HG03521 (cell line): ENCODE results near the gene SLC25A5.
"Not testable (repeated sequence)": the region's sequence is repeated elsewhere in the genome, so short reads cannot be mapped to it uniquely, and the experiment has no call there.

ENCODE experiments used
- ATAC-seq: cut with Tn5 transposase; IDR thresholded peaks from one replicate; pipeline ENCODE4 v1.9.1; 2021; ENCODE audit warnings: mild to moderate bottlenecking, moderate library complexity; ENCODE audit not compliant: unreplicated experiment

SLC25A5 gene

DNA sequence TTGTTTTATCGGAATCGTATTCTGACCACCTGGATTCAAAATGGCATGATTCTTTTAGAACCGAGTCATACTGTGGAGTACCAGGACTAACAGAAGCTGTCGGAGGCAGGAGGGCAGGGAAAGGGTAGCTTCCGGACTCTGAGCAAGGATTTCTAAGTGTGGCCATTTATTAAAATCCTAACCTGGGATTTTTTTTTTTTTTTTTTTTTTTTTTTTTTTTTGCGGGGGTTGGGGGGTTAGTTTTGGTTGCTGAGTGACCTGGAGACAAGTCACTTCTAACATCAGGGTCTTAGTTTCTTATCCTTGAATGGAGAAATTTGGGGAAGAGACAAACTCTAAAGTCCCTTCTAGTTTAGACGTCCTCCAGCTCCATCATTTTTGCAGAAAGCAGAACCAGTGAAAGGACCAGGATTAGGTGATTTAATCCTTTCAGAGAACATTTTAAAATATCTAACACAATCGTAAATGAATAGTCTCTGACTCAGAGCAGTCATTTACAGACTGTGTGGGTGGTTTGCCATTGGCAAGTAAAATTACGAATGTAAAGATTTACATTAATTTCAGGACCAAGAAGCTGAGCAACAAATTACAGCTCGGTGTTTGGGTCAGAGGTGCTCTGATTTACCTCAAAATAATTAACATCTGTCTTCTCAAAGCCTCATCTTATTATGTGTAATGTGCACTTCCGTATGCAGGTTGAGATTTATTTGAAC, 7.3 kb downstream of the SLC25A5 start:
- no peak for ATAC-seq

DNA sequence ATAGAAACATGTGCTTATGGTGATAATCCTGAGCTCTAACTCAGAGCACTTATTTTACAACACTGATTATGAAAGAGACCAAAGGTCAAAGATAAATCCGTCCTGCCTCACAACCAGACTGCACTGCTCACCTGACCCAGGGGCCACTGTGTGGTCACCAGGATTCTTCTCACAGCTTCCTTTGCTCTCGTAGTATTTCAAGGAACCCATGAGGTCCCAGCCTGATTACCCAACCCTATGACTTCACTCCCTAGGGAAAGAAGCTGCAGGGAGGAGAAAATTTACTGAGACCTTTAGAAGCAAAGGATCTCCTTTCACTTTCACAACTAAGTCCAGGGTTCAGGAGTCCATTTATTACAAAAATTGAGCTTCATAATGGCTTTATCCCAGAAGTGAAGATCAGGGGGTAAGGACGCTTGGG, 9.6 kb downstream of the SLC25A5 start:
- ATAC-seq: no peak

DNA sequence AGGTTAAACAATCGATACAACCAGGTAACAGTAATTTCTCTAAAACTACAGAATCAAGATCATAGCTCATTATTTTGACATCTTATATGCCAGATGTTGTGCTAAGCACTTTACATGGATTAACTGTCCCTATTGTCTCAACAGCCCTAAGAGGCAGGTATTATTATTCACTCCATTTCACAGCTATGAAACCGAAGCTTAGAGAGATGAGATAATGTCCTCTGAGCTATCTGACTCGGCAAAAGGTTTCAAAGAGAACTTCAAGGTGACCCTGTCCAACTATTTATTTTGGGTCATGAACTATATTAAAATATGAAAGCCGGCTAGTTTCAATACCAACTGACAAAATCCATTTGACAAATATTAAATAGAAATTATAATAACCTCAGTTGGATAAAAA, 10.3 kb downstream of the SLC25A5 start:
- ATAC-seq: no peak

DNA sequence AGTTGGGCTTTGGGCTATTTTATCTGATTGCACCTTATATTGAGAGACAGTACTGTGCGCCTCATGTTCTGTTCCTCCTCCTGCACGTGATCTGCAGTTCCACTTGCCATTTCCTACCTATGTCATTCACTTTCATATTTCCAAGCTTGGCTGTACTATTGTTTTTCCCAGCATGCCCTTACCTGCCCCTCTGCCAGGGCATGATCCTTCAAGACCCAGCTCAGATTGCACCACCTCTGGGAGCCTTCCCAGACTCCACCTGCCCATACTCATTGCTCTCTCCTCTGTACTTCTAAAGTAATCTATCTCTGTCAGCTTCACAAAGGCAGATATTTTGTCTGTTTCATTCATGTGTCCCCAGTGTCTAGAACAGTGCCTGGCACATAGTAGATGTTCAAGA, 11.6 kb downstream of the SLC25A5 start:
- ATAC-seq: no peak

DNA sequence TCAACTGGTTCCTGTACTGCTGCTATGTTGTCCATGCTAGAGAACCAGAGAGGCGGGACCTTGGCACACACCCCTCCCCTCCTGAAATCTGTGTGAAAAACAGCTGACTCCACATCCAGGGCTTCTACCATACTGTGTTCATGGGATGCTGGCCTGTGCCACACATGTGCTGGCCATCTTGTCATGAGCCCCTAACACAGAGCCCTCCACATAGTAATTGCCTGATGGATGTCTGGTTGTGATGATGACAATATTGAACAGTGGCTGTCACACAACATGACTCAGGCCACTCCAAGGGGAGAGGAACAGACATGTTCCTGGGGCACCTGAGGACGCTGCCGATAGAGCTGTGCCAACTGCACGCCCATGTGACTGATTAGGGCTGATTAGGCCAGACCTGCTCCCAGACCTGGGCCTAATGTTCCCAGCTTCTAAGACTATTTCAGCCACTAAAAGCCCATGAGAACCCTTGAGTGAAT, 13.1 kb downstream of the SLC25A5 start:
- ATAC-seq: no peak

DNA sequence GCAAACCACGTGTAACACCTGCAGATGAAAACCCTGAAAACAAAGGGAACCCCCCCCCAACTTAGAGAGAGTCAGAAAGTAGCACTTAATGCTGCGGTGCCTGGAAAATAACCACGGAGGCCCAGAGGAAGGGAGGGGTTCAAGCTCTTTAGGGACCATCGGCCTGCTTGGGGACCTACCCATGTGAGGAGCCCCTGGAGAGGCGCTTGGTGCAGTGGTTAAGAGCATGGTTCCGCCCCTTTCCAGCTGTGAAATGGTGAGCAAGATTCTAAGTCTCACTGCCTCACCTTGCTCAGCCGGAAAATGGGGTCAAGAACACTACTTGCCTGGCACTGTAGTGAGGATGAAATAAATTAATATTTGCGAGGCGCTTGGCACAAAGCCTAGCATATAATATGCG, 13.8 kb downstream of the SLC25A5 start:
- ATAC-seq: no peak

DNA sequence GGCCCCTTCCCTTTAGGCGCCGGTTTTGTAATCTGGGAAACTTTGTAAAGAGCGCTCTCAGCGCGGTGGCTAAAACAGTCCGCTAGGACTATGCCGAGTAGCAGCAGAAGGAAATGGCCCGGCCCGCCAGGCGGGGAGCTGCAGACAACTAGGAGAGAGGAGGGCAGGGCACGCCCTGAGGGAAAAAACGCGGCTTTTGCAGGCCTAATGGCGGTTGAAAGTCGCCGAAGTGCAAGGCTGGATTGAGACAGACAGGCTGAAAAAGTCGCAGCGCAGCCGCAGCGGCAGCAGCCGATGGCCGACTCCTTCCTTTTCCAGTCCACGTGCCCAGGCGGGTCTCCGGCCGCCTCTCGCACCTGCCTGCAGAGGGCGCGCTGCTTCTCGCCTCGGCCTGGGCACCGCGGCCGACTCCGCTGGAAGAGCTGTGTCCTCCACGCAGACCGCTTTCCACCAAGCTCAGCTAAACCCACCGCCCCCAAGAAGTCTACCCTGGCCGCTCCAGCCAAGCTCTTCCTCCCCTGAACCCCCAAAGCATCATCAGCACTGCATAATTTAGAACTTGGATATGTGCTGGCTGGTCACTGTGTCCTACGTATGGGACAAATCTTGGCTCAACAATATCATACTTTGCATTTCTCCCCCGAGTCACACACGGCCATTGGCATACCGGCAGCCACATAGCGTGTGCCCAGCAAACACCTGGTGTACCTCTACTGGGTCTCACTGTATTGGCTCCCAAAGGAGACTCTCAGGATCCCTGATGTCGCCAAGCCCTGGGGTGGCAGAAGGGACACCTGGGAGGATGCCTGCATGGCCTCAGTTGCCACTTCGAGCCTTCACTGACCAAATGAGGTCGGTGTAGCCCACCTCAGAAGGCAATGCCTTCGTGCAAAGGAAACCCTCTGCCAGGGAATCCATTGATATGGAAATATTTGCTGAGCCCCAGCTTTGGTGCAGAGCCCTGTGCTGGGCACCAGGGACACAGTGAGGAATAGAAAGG, 14.5 kb downstream of the SLC25A5 start:
- peak; percentile 77 for ATAC-seq

DNA sequence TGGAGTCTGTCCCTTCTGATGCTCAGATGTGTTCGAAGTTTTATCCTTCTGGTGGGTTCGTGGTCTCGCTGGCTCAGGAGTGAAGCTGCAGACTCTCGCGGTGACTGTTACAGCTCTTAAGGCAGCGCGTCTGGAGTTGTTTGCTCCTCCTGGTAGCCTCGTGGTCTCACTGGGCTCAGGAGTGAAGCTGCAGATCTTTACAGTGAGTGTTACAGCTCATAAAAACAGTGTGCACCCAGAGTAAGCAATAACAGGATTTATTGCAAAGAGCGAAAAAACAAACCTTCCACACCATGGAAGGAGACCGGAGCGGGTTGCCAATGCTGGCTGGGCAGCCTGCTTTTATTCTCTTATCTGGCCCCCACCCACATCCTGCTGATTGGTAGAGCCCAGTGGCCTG, 18.5 kb downstream of the SLC25A5 start:
- no peak for ATAC-seq

DNA sequence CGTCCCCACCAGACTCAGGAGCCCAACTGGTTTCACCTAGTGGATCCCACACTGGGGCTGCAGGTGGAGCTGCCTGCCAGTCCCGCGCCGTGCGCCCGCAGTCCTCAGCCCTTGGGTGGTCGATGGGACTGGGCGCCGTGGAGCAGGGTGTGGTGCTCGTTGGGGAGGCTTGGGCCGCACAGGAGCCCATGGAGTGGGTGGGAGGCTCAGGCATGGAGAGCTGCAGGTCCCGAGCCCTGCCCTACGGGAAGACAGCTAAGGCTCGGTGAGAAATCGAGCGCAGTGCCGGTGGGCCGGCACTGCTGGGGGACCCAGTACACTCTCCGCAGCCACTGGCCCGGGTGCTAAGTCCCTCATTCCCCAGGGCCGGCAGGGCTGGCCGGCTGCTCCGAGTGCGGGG, 19.5 kb downstream of the SLC25A5 start:
- not testable (repeated sequence) for ATAC-seq

DNA sequence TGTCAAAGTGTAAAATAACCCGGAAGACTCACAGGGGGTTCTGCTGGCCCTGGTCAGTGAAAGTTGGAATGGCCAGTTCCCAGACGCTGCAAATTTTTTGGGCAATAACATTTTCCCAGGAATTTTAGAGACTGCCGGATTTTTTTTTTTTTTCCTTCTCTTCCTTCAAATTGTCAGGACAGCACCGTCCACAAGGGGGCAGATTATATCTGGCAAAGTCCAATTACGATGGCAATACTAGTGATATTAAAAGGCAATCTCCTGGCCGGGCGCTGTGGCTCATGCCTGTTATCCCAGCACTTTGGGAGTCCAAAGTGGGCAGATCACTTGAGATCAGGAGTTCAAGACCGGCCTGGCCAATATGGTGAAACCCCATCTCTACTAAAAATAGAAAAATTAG, 20.5 kb downstream of the SLC25A5 start:
- ATAC-seq: no peak

DNA sequence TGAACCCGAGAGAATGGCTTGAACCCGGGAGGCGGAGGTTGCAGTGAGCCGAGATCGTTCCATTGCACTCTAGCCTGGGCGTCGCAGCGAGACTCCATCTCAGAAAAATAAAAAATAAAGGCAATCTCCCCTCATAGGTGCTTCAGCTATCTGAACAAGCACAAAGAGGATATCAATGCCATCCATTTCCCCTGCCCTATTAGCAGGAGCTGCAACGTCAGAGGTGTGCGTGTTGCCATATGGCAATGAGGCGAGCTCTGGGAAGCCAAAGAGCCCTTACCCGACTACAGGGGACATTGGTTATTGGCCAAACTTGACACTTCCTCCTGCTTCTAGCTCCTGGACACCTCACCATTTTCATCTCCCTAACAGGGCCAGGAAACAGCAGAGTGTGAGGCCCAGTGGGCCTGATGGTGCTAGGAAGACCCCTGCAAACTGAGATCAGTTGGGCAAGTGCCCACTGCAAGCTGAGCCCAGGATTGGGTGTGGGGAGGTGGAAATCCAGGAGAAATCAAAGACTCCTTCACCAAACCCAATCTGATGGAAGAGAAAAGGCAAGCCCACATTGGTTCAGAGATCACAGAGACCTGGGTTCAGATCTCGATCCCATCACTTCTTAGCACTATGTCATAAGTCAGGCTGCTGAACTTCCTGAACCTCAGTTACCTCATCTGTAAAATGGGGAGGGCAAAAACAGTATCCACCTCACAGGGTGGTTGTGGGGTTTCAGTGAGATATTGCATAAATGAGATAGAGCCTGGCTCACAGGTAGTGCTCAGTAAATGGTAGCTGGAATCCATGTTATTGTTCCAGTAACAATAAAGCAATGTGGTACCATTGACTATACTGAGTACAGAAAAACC, 21.2 kb downstream of the SLC25A5 start:
- ATAC-seq: no peak

DNA sequence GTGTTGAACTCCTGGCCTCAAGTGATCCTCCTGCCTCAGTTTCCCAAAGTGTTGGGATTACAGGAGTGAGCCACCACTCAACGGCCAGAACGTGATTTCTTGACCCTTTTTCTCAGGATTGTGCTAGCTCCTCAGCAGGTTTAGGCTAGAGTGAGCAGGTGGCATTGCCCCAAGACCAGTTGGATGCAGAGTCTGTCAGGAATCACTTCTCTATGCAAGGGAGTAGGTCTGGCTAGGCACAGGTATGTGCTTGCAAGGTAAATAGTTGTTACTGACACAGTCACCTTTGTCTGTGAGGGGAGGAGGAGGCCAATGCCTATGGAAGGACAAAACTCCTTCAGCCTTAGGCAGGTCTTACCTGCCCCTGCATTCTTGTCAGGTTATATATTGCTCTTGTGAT, 24.2 kb downstream of the SLC25A5 start:
- no peak for ATAC-seq

DNA sequence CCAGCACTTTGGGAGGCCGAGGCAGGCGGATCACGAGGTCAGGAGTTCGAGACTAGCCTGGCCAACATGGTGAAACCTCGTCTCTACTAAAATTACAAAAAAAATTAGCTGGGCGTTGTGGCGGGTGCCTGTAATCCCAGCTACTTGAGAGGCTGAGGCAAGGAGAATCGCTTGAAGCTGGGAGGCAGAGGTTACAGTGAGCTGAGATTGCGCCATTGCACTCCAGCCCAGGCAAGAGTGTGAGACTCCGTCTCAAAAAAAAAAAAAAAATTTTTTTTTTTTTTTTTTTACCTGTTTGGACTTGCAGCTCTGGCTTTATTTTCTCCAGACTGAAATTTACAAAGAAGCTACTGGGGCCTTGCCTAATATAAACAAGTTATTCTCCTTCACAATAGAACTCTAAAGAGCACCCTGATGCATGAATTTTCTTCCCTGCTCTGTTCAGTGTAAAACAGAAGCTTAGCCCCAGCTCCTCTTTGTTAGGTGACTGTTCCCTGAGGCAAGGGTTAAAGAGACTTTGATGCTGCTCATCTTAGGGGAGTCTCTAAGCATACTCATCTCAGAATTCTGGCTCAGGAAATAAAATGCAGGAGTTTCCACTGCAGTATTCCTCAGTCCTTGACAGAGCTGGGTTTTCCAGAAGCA, 25.7 kb downstream of the SLC25A5 start:
- not testable (repeated sequence) for ATAC-seq

DNA sequence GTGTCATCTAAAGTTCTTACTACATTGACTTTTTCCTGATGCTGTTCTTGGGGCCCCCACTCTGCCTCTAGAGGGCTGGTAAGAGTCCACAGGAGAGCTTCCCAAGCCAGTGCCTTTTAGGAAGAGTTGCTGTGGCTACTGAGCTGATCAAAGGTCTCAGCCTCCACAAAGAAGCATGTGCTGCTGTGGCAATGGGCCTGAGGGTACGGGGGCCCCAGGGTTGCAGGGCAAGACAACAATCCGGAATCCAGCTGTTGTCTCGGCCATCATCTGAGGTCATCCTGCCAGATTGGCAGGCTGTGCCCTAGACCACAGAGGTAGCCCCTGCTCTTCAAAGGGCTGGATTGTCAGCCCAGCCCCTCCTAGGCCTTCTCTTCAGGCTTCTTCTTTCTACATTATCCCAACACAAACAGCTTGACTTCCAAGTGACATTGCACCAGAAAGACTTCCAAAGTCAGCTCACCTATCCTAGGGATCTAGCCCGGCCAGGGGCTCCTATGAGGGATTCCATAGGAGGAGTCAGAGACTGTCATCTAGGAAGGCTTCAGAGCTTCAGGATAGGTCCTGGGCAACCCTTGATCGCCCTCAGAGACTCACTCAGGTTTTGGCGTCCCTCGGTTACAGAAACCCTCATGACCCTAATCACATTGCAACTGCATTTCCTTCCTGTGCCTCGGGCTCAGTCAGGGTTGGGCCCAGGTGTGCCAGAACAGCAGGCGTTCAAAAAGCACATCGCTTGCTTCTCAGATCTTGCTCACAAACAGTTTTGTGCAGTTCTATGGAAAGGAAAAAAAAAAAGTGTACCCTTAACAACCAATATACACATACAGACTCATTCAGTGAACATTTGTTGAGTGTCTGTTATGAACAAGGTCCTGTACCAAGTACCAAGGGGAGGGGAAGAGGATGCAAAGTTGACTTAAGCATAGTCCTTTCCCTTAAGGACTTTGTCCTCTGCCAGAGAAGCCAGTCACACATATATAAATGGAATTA, 27.8 kb downstream of the SLC25A5 start:
- no peak for ATAC-seq

DNA sequence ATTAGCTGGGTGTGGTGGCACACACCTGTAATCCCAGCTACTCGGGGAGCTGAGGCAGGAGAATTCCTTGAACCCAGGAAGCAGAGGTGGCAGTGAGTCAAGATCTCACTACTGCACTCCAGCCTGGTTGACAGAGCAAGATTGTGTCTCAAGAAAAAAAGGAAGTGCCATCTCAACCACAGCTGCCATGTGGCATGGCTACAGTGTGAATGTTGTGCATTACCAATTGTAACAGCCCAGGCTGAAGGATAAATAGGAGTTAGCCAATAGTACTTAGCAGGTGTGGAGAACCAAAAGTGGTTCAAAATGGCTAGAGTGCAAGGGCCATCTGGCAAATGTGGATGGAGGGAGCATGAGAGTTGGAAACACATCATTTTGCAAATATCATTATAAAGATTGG, 28.9 kb downstream of the SLC25A5 start:
- ATAC-seq: no peak

DNA sequence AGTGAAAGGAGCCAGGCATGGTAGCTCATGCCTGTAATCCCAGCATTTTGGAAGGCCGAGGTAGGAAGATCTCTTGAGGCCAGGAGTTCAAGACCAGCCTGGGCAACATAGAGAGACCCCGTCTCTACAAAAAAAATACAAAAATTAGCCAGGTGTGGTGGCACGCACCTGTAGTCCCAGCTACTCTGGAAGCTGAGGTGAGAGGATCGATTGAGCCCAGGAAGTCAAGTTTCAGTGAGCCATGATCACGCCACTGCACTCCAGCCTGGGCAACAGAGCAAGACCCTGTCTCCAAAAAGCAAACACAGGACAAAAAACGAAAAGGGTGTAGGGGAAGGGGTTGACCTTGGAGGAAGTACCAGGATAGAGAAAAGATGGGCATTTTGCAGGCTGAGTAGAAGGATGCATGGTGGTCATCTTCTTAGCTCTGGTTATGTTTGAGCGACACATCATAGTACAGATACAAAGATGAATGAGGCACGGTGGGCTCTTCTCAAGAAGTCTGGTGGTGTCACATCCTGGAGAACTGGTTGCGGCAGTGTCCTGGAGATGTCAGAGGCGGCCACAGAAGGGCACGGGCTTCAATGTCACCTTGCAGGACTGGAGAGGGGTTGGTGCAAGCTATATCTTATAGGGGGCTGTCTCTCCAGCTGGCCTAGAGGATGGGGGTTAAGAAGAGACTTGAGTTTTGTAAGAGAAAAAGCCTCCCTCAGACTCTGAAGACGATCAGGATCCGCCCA, 32.0 kb downstream of the SLC25A5 start:
- no peak for ATAC-seq

DNA sequence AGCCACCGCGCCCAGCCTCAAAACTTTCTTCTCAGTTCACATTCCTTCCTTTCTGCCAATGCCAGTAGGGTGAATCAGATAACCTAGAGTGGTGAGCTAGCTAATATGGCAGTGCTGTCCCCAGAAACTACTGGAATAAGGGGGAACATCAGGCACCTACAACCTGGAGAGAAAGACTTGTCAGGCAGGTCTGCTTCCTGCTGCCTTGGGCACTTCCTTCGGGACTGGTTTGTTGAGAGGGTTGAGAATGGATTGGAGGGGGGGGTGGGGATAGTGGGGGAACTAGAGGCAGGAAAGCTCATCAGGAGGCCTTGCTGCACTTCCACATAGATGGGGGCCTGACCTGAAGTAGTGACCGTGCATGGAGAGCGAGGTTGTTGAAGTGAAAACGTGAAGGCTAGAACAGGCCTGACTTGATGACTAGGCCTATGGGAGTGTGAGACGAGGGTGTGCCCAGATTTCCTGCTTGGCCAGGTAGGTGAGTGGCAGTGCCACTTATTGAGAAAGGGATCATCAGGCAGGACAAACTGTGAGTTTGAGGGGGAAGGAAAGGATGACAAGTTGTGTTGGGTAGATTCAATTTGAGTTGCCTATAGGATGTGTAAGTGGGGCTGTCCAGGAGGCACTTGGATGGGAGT, 33.4 kb downstream of the SLC25A5 start:
- ATAC-seq: no peak
